Vagina (tissue), 2 donors: ENCODE measurements around the gene POMT2. TPM values are rescaled to one million over a fixed set of nuclear protein-coding genes. Genes with fewer than 3 reads are reported as not detected.
A peak's percentile ranks its signal among the peaks of the same experiment; 100 is the strongest.

ENCODE experiments used
- DNase-seq, 2 donors: peaks; one replicate each; pipeline ENCODE4 v3.0.0-alpha.2; 2017; ENCODE audit errors: extremely low spot score in 2 of 2
- H3K27ac ChIP-seq: fragments of 200-600 bp; sonication (generic); one replicate; pipeline ENCODE4 v1.5.1; 2019
- H3K27me3 ChIP-seq: fragments of 200-600 bp; sonication (generic); one replicate; pipeline ENCODE4 v1.5.1; 2019
- H3K36me3 ChIP-seq, 2 donors: fragments of 200-600 bp; sonication (generic); one replicate each; pipeline ENCODE4 v1.5.1; 2017 to 2019
- H3K4me1 ChIP-seq: fragments of 200-600 bp; sonication (generic); one replicate; pipeline ENCODE4 v1.5.1; 2019
- H3K4me3 ChIP-seq, 2 donors: fragments of 200-600 bp; sonication (generic); 1 replicate in 1 of 2; 2 replicates in 1 of 2; pipeline ENCODE4 v1.5.1; 2016 to 2019
- H3K9me3 ChIP-seq: fragments of 200-600 bp; sonication (generic); one replicate; pipeline ENCODE4 v1.5.1; 2019
- CTCF ChIP-seq, 3 experiments: fragments of 450-650 bp in 2 of 3; fragments of 200-600 bp in 1 of 3; sonication (generic) in 1 of 3; IDR thresholded peaks; one replicate each; pipeline ENCODE4 v1.5.1; 2017 to 2019; ENCODE audit warnings: antibody characterized with exemption in 3 of 3, mild to moderate bottlenecking in 2 of 3, moderate library complexity in 2 of 3
- POLR2A ChIP-seq, 2 donors: fragments of 450-650 bp; IDR thresholded peaks; one replicate each; pipeline ENCODE4 v1.6.1; 2017; ENCODE audit warnings: antibody characterized with exemption in 2 of 2, mild to moderate bottlenecking in 2 of 2, moderate library complexity in 2 of 2
- POLR2AphosphoS5 ChIP-seq, 2 donors: sonication (generic); formaldehyde crosslinking; IDR thresholded peaks; one replicate each; pipeline ENCODE4 v1.9.0; 2017; ENCODE audit warnings: antibody characterized with exemption in 2 of 2, mild to moderate bottlenecking in 2 of 2, low read depth in 1 of 2; ENCODE audit not compliant: insufficient read depth in 1 of 2
- intact Hi-C: fragments of 100-400 bp; cut with DNase I; formaldehyde crosslinking; loops from one replicate; pipeline ENCODE4 v1.15.1; 2023
- total RNA-seq: library from RNA; depleted of rRNA; stranded (reverse); fragments of >200 nt; gene quantifications from one replicate; pipeline ENCODE4 v1.2.3, GENCODE V29; 2016

POMT2 gene, protein sequence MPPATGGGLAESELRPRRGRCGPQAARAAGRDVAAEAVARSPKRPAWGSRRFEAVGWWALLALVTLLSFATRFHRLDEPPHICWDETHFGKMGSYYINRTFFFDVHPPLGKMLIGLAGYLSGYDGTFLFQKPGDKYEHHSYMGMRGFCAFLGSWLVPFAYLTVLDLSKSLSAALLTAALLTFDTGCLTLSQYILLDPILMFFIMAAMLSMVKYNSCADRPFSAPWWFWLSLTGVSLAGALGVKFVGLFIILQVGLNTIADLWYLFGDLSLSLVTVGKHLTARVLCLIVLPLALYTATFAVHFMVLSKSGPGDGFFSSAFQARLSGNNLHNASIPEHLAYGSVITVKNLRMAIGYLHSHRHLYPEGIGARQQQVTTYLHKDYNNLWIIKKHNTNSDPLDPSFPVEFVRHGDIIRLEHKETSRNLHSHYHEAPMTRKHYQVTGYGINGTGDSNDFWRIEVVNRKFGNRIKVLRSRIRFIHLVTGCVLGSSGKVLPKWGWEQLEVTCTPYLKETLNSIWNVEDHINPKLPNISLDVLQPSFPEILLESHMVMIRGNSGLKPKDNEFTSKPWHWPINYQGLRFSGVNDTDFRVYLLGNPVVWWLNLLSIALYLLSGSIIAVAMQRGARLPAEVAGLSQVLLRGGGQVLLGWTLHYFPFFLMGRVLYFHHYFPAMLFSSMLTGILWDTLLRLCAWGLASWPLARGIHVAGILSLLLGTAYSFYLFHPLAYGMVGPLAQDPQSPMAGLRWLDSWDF
- total RNA-seq = 33.1 TPM

GRCh38 chr14:77320238-77320935 lies at the start of gene POMT2:
TSS of gene POMT2 (minus strand) at chr14:77320883. CDS start at chr14:77320681, 202 bp downstream.
- Histone ChIP-seq H3K4me1 (peaks cover 36% of the 10 kb centered on the region), H3K9me3 (no peaks in the 10 kb centered on the region), H3K27ac (peak within 1 kb of the TSS; percentile 94), H3K27me3 (no peaks in the 10 kb centered on the region), H3K4me3 (peak within 1 kb of the TSS; percentile 91 to 99), H3K36me3 (no peaks in the 10 kb centered on the region)
- intact Hi-C loops = no loop called here
- DNase-seq = peak in 1 of 2 donors; percentile 94
- TF ChIP-seq POLR2A (IDR thresholded peaks at IDR 0.05) (peak in 1 of 2 donors; percentile 48), CTCF (IDR thresholded peaks at IDR 0.05) (peak in 2 of 3 experiments; percentile 40 to 47), POLR2AphosphoS5 (IDR thresholded peaks at IDR 0.05; ENCODE audit: insufficient read depth in 1 of 2, low read depth in 1 of 2) (peak; percentile 20 to 57)

DNA sequence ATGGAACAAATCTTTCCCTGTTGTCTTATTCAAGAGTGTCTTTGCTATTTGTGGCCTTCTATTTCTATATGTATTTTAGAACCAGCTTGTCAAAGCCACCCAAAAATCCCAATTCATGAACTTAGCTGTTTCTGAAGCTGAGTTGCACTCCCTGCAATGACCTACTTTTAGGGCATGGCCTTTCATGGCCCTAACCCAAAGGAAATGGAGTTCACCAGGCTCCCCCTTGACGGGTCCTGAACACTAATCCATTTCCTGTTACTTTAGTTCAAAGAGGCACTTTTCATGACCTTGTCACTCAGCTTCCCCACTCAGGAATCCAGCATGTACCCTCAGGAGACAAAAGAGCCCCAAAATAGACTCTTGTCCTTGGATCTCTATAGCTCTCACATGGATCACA lies 48.6 kb upstream of the POMT2 start:
- no peak for TF ChIP-seq POLR2AphosphoS5 (IDR thresholded peaks at IDR 0.05; ENCODE audit: insufficient read depth in 1 of 2, low read depth in 1 of 2)
- TF ChIP-seq CTCF (IDR thresholded peaks at IDR 0.05) = no peak
- TF ChIP-seq POLR2A (IDR thresholded peaks at IDR 0.05) = no peak
- H3K9me3 ChIP-seq = no peaks in the 10 kb centered on the region
- DNase-seq = no peak
- H3K36me3 ChIP-seq = no peaks in the 10 kb centered on the region
- no peaks in the 10 kb centered on the region for H3K27me3 ChIP-seq
- no peak overlapping the region for H3K4me3 ChIP-seq
- no peaks in the 10 kb centered on the region for H3K4me1 ChIP-seq
- intact Hi-C loops = no loop called here
- no peak overlapping the region for H3K27ac ChIP-seq

GRCh38 chr14:77364146-77364545 lies 43.5 kb upstream of the POMT2 start:
- intact Hi-C loops = no loop called here
- H3K36me3 ChIP-seq = no peaks in the 10 kb centered on the region
- no peak for DNase-seq
- no peak overlapping the region for H3K27ac ChIP-seq
- no peak for TF ChIP-seq POLR2A (IDR thresholded peaks at IDR 0.05)
- no peak for TF ChIP-seq POLR2AphosphoS5 (IDR thresholded peaks at IDR 0.05; ENCODE audit: insufficient read depth in 1 of 2, low read depth in 1 of 2)
- TF ChIP-seq CTCF (IDR thresholded peaks at IDR 0.05) = no peak
- no peaks in the 10 kb centered on the region for H3K9me3 ChIP-seq
- no peaks in the 10 kb centered on the region for H3K4me1 ChIP-seq
- H3K4me3 ChIP-seq = no peak overlapping the region
- no peaks in the 10 kb centered on the region for H3K27me3 ChIP-seq

DNA sequence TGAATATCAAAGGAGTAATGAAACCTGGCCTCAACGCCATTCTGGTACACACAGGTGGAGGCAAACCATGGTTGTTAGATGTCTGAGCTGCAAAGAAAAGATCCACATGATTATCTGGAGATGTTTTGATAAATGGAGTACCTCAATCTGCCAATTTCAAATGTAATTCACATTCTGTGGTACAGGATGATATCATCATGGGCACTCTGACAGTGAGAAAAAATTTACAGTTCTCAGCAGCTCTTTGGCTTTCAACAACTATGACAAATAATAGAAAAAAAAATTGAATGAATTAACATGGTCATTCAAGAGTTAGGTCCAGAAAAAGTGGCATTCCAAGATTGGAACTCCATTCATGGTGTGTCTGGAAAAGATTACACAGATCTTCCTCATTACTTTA lies 38.9 kb upstream of the POMT2 start:
- intact Hi-C loops = no loop called here
- H3K27me3 ChIP-seq = no peaks in the 10 kb centered on the region
- H3K4me1 ChIP-seq = no peaks in the 10 kb centered on the region
- DNase-seq = no peak
- TF ChIP-seq CTCF (IDR thresholded peaks at IDR 0.05) (no peak), POLR2A (IDR thresholded peaks at IDR 0.05) (no peak), POLR2AphosphoS5 (IDR thresholded peaks at IDR 0.05; ENCODE audit: insufficient read depth in 1 of 2, low read depth in 1 of 2) (no peak)
- no peaks in the 10 kb centered on the region for H3K36me3 ChIP-seq
- no peak overlapping the region for H3K27ac ChIP-seq
- H3K9me3 ChIP-seq = no peaks in the 10 kb centered on the region
- no peak overlapping the region for H3K4me3 ChIP-seq
